ENCODE measurements around the gene RUFY1.

DNA sequence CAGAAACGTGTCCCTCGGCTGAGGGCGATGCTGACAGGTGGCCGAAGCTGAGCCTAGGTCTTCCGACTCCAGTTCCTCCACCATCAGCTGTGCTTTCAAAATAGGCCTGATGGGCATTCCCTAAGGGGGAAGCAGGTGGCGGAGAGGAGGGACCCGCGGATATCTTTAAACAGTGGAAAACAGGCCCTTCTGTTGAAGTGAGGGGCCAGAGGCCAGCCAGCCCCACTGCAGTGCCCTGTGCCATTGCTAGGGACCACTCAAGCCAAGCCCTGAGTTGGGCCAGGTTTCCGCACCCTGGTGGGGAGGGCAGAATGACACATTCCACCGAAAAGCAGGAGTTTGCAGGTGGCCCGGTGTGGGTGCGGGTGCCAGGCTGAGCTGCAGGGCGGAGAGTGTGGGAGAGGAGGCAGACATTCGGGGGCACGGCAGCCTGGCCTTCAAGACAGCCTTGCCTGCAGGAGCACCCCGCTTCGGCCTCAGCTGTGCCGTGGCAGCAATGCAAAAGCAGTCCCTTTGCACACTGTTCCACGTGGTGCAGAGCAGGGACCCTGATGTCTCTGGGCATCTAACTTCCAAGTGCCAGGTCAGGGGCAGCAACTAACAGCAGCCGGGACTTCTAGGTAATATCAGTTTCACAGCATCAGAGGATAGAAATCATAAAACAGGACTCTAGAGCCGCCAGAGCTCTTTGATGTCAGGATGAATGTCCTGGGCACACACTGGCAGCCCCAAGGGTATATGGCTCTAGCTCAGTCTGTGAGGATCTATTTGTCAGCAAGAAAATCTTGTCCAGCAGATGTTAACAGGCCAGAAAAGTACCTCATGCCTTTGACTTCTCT, 55.9 kb downstream of the RUFY1 start:
- peak; percentile 47 for TF ChIP-seq POLR2AphosphoS5 (IDR thresholded peaks at IDR 0.05; ENCODE audit: low read depth, low read length)
- TF ChIP-seq POLR2A (IDR thresholded peaks at IDR 0.05; ENCODE audit: low read depth, low read length), result no peak; the same call in 1 of the 2 replicates
- TF ChIP-seq TAF1 (IDR thresholded peaks at IDR 0.05; ENCODE audit: borderline replicate concordance, low read depth, low read length), result no peak

All from GM12892 (cell line).